Testis (tissue), 3 donors: ENCODE results near the gene CEP72. TPM values are rescaled to one million over a fixed set of nuclear protein-coding genes. Genes with fewer than 3 reads are reported as not detected.

Experiments
- DNase-seq: peaks from one replicate; pipeline ENCODE4 v3.0.0-alpha.2; 2019
- H3K27ac ChIP-seq, 2 donors: fragments of 200-600 bp; sonication (generic); one replicate each; pipeline ENCODE4 v1.5.1; 2019
- H3K27me3 ChIP-seq: fragments of 200-600 bp; sonication (generic); one replicate; pipeline ENCODE4 v1.5.1; 2019
- H3K36me3 ChIP-seq: fragments of 200-600 bp; sonication (generic); one replicate; pipeline ENCODE4 v1.5.1; 2017; ENCODE audit warnings: low read depth; ENCODE audit errors: missing control alignments
- H3K4me1 ChIP-seq: fragments of 200-600 bp; sonication (generic); one replicate; pipeline ENCODE4 v1.5.1; 2019
- H3K4me3 ChIP-seq, 2 donors: fragments of 200-600 bp; sonication (generic); one replicate each; pipeline ENCODE4 v1.5.1; 2017 to 2019
- H3K9me3 ChIP-seq: fragments of 200-600 bp; sonication (generic); one replicate; pipeline ENCODE4 v1.5.1; 2017
- CTCF ChIP-seq, 3 experiments: fragments of 450-650 bp in 2 of 3; fragments of 200-600 bp in 1 of 3; sonication (generic) in 1 of 3; IDR thresholded peaks; one replicate each; pipeline ENCODE4 v1.5.1; 2016 to 2019; ENCODE audit warnings: antibody characterized with exemption in 3 of 3, mild to moderate bottlenecking in 2 of 3, moderate library complexity in 1 of 3
- POLR2A ChIP-seq: fragments of 450-650 bp; IDR thresholded peaks from one replicate; pipeline ENCODE4 v1.6.1; 2017; ENCODE audit warnings: antibody characterized with exemption, mild to moderate bottlenecking, moderate library complexity
- WGBS, 2 donors: methylation state at CpG; one replicate each; pipeline ENCODE4 v1.1.5; 2018; 5-methylcytosine and 5-hydroxymethylcytosine counted together
- intact Hi-C: fragments of 100-400 bp; cut with DNase I; formaldehyde crosslinking; loops from one replicate; pipeline ENCODE4 v1.15.1; 2023; ENCODE audit warnings: low total_unique reads
- polyA plus RNA-seq: library from polyadenylated mRNA; stranded (reverse); fragments of 350-450 nt; fragmentation: Illumina TruSeq; extraction: RNeasy Lipid Tissue Mini Kit (QIAGEN cat#74804); gene quantifications from one replicate; pipeline ENCODE4 v1.2.3, GENCODE V29; 2014; ENCODE audit warnings: low read depth, low replicate concordance; ENCODE audit not compliant: insufficient read depth
- total RNA-seq, 2 donors: library from RNA; depleted of rRNA; stranded (reverse); fragments of >200 nt; gene quantifications; one replicate each; pipeline ENCODE4 v1.2.3, GENCODE V29; 2016

Gene CEP72
- total and polyA plus RNA-seq, 3 donors from 2014 or later = 18.5 to 31.2 (median 19.8) TPM

- Histone ChIP-seq H3K4me1 (peaks cover 5% of the 10 kb centered on the region), H3K27ac (no peak overlapping the region), H3K36me3 (no peaks in the 10 kb centered on the region), H3K27me3 (no peaks in the 10 kb centered on the region), H3K4me3 (no peak overlapping the region), H3K9me3 (no peaks in the 10 kb centered on the region)
- 47 to 66% methylated on average over 11 to 21 of the region's 21 CpGs for WGBS, 2 donors
- no peak for DNase-seq
- intact Hi-C loops = no loop called here
- no peak for TF ChIP-seq CTCF (IDR thresholded peaks at IDR 0.05)
- no peak for TF ChIP-seq POLR2A
Observed at GRCh38 chr5:606526-607399, 5.4 kb upstream of the CEP72 start.

GRCh38 chr5:607541-608428, 4.4 kb upstream of the CEP72 start:
- H3K9me3 ChIP-seq = no peaks in the 10 kb centered on the region
- no peak for DNase-seq
- H3K36me3 ChIP-seq = no peaks in the 10 kb centered on the region
- H3K27ac ChIP-seq = no peak overlapping the region
- intact Hi-C loops = no loop called here
- 69 to 79% methylated on average over 37 of the region's 37 CpGs for WGBS, 2 donors
- no peaks in the 10 kb centered on the region for H3K27me3 ChIP-seq
- peaks cover 7% of the 10 kb centered on the region for H3K4me1 ChIP-seq
- no peak overlapping the region for H3K4me3 ChIP-seq
- TF ChIP-seq POLR2A (no peak), CTCF (IDR thresholded peaks at IDR 0.05) (no peak)

DNA sequence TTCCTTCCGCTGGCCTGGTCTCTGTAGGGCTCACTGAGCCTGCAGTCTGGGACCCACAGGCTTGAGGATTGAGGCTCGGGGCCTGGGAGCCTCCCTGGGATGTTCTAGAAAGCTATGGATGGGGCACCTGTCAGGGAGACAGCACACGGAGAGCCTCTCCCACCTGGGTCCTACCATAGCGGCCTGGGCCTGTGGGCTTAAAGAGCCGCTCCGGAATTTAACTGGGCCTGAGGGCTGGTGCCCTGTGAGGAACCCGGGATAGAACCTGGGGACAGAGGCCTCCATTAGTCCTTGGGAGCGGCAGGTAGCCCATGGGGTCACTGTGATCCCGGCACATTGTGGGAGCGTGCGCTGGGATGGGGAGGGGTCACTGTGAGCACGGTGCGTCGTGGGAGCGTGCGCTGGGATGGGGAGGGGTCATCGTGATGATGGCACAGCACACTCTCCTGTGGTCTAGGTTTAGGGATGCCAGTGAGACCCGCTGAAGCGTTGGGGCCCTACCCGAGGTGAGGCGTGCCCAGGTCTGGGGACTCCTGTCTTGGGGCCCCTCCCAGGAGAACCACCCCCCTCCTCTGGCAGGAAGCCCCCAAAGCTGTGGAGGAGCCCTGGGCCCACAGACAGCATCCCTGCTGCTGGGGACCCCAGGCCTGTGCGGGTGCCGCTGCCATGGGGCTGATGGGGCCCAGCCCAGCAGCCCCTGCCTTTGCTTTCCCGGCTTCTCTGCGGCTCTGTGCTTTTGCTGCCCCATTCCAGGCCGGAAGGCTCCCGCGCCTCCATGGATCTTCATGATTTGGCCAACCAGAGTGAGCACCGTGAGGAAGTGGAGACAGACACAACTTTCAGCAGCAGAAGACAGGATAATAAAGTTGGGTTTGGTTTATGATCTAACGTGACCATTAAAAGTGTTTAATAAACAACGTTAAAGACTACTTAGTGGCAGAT, 3.4 kb upstream of the CEP72 start:
- no peak overlapping the region for H3K27ac ChIP-seq
- intact Hi-C loops = no loop called here
- H3K9me3 ChIP-seq = no peaks in the 10 kb centered on the region
- DNase-seq = no peak
- 86% methylated on average over 18 to 31 of the region's 31 CpGs for WGBS, 2 donors
- H3K4me3 ChIP-seq = no peak overlapping the region
- TF ChIP-seq POLR2A = no peak
- no peak for TF ChIP-seq CTCF (IDR thresholded peaks at IDR 0.05)
- H3K36me3 ChIP-seq = no peaks in the 10 kb centered on the region
- H3K27me3 ChIP-seq = no peaks in the 10 kb centered on the region
- H3K4me1 ChIP-seq = peaks cover 11% of the 10 kb centered on the region

DNA sequence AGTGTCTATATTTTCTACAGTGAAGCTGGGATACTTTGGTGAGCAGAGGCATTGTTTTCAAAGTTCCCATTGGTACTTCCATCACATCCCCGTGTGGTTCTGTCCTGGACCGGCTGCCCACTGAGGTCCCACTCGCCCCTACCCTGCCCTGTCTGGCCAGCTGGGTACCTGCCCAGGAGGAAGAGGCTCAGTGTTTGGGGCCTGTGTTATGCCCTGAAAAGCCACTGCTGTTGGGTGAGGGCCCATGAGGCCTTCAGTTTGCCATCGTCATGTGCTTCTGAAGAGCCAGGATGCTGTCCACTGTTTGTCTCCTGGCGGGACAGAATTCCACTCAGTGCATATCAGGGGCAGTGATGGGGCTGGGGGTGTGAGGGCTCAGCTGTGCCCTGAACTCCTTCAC, 2.6 kb upstream of the CEP72 start:
- no peak for DNase-seq
- Histone ChIP-seq H3K4me1 (peaks cover 14% of the 10 kb centered on the region), H3K4me3 (no peak overlapping the region), H3K27me3 (no peaks in the 10 kb centered on the region), H3K36me3 (no peaks in the 10 kb centered on the region), H3K9me3 (no peaks in the 10 kb centered on the region), H3K27ac (no peak overlapping the region)
- intact Hi-C loops = no loop called here
- 82 to 98% methylated on average over 5 of the region's 5 CpGs for WGBS, 2 donors
- TF ChIP-seq POLR2A (no peak), CTCF (IDR thresholded peaks at IDR 0.05) (no peak)
